RWPE1 (cell line): ENCODE results near the gene PMFBP1.
"Not testable (repeated sequence)": the region's sequence is repeated elsewhere in the genome, so short reads cannot be mapped to it uniquely, and the experiment has no call there.

Experiments
- CTCF ChIA-PET: fragments of 350-600 bp; sonication (Branson Sonifier 250); formaldehyde crosslinking; extraction: SDS; loops from one replicate; lab custom pipeline; 2021; lab: Yijun Ruan, JAX
- POLR2A ChIA-PET: fragments of 400-600 bp; formaldehyde crosslinking; extraction: SDS; loops from one replicate; lab custom pipeline; 2020; ENCODE audit warnings: antibody characterized with exemption; ENCODE audit not compliant: low non-redundant PET; lab: Yijun Ruan, JAX
- DNase-seq: peaks from one replicate; pipeline ENCODE4 v3.0.0; 2012; ENCODE audit warnings: low spot score
- H3K27ac ChIP-seq: fragments of 450-650 bp; 2 replicates; pipeline ENCODE4 v1.5.1; 2017
- CTCF ChIP-seq: fragments of 450-650 bp; conservative IDR thresholded peaks from 2 replicates; pipeline ENCODE4 v1.5.1; 2017; ENCODE audit warnings: low read depth, mild to moderate bottlenecking

Gene PMFBP1

GRCh38 chr16:72084445-72084844 is 87.5 kb downstream of the PMFBP1 start:
- CTCF ChIA-PET, result no interaction called here
- no peak for TF ChIP-seq CTCF
- no peak overlapping the region for H3K27ac ChIP-seq
- no peak for DNase-seq
- POLR2A ChIA-PET, result no interaction called here

DNA sequence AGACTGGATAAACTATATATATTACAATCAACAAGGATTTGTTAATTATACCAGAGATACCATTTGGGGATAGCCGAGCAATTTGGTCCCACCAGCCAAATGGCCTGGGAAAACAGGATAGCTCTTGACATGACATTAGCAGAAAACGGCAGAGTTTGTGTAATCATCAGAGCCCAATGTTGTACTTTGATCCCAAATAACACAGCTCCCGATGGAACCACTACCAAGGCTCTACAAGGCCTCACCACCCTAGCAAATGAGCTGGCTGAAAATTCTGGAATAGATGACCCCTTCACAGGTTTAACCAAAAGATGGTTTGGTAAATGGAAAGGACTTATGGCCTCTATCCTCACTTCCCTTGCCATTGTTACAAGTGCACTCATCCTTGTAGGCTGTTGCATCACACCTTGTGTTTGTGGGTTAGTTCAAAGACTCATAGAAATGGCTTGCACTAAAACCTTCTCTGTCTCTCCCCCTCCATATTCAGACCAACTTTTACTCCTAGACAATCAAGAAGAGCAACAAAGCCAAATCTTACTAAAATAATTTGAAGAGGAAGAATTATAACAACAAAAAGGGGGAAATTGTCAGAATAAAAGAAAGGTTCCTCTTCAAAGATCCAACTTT is 88.1 kb downstream of the PMFBP1 start:
- no peak overlapping the region for H3K27ac ChIP-seq
- DNase-seq, result no peak
- no peak for TF ChIP-seq CTCF
- CTCF ChIA-PET, result no interaction called here
- POLR2A ChIA-PET, result no interaction called here

DNA sequence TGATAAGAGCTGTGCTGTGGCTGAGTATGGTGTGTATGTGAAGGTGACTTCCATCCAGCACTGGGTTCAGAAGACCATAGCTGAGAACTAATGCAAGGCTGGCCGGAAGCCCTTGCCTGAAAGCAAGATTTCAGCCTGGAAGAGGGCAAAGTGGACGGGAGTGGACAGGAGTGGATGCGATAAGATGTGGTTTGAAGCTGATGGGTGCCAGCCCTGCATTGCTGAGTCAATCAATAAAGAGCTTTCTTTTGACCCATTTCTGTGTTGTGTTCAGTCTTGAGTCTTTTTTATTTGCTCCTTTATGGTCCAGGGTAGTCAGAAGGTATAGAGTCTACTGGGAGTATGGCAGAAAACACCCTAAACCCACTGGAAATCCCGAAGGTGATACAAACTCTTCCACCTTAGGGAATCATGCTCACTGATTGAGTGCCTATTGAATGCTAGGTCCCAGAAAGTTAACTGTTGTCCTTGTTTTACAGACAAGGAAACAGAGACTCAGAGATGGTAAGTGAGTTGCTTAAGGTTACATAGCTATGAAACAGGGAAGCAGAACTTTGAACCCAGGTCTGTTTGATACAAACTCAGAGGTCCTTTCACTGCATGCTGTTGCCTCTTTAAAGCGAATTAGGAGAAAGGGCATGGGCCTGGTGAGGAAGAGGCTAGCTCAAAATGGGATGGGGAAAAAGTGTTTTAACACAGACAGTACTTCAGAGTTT is 94.8 kb downstream of the PMFBP1 start:
- POLR2A ChIA-PET, CTCF ChIA-PET: not testable (repeated sequence)

DNA sequence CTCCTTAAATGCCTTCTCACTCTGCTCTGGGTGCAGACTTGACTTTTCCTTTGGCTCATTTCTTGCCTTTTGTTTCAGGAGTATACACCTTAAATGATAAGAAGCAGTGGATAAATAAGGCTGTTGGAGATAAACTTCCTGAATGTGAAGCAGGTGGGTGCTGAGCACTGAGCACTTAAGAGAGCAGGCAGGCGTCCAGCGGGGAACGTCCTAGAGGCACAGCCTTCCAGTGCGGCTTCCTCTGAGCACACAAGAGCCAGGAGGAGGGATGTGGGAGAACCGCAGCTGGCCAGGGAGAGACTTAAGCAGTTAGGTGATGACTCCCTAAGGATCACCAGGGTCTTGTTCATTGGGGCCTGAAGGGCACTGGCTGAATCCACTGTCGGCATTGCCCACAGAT is 96.9 kb downstream of the PMFBP1 start:
- POLR2A ChIA-PET, CTCF ChIA-PET, DNase-seq, H3K27ac ChIP-seq: not testable (repeated sequence)

More for the DNA sequence above, 94.8 kb downstream of the PMFBP1 start:
- H3K27ac ChIP-seq, DNase-seq: not testable (repeated sequence)

DNA sequence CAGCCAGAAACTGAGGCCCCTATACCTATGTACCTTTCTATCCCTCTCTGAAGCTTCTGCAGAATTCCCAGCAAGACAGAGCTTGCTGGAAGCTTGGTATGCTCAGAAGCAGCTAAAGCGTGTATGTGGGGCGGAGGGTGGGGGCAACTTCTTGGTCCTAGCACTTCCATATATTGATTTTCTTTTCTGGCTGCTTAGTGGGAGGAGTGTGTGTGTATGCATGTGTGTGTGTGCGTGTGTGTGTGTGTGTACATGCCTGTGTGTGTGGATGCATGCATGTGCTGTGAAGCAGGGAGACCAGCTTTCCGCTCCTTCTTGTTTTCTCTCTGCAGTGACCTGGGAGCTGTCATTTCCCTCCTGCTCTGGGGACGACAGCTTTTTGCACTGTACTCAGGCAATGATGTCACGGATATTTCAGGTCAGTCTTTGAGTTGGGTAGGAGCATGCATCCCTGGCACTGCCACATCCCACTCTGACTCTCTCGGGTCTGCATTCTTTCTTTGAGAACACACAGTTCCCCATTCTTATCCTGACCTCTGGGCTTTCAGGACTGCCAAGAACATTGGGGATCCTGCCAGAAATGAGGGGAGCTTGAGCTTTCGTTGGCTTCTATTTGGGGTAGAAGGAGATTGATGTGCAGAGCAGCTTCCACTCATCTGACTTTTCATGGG is 98.3 kb downstream of the PMFBP1 start:
- no peak for DNase-seq
- ChIA-PET CTCF (no interaction called here), POLR2A (no interaction called here)
- no peak for TF ChIP-seq CTCF
- no peak overlapping the region for H3K27ac ChIP-seq

- ChIA-PET POLR2A (no interaction called here), CTCF (interaction anchor here (0.6 kb wide), 2 partner anchors 98 to 413 kb away, joined by 3 to 6 read pairs; no protein-coding TSS in a partner anchor)
- H3K27ac ChIP-seq, result no peak overlapping the region
- DNase-seq, result no peak
- TF ChIP-seq CTCF, result no peak
Measured at GRCh38 chr16:72072514-72073342, 99.2 kb downstream of the PMFBP1 start.
